Osteoblast (primary cell): ENCODE results near the gene VRK3. TPM values are rescaled to one million over a fixed set of nuclear protein-coding genes. Genes with fewer than 3 reads are reported as not detected.

Source experiments
- DNase-seq: peaks from one replicate; pipeline ENCODE4 v3.0.0; 2011; ENCODE audit warnings: low spot score, mixed read lengths; ENCODE audit not compliant: insufficient read length; ENCODE audit errors: missing footprints
- H2AFZ ChIP-seq: 2 replicates; pipeline ENCODE4 v1.6.0; 2011; ENCODE audit warnings: mild to moderate bottlenecking, low read length
- H3K27ac ChIP-seq: 2 replicates; pipeline ENCODE4 v1.5.1; 2011; ENCODE audit warnings: mild to moderate bottlenecking, low read depth, low read length, moderate library complexity
- H3K27me3 ChIP-seq: 2 replicates; pipeline ENCODE4 v1.6.0; 2012; ENCODE audit warnings: mild to moderate bottlenecking, control low read depth, inconsistent platforms, low read length, moderate library complexity; ENCODE audit not compliant: insufficient read depth
- H3K36me3 ChIP-seq: 2 replicates; pipeline ENCODE4 v1.5.1; 2011; ENCODE audit warnings: mild to moderate bottlenecking, low read length, control low read depth, moderate library complexity; ENCODE audit not compliant: insufficient read depth
- H3K4me1 ChIP-seq: 2 replicates; pipeline ENCODE4 v1.5.1; 2011; ENCODE audit warnings: mild to moderate bottlenecking, low read length, control low read depth, moderate library complexity; ENCODE audit not compliant: insufficient read depth
- H3K4me2 ChIP-seq: 2 replicates; pipeline ENCODE4 v1.6.0; 2011; ENCODE audit warnings: mild to moderate bottlenecking, low read length; ENCODE audit not compliant: insufficient read depth
- H3K4me3 ChIP-seq: fragments of 200-600 bp; sonication (generic); 3 replicates; pipeline ENCODE4 v1.5.1; 2012; ENCODE audit warnings: mild to moderate bottlenecking, low read length, inconsistent platforms; ENCODE audit not compliant: insufficient read depth
- H3K79me2 ChIP-seq: 2 replicates; pipeline ENCODE4 v1.6.0; 2012; ENCODE audit warnings: mild to moderate bottlenecking, low read length, control low read depth, inconsistent platforms; ENCODE audit not compliant: insufficient read depth
- H3K9me3 ChIP-seq: 2 replicates; pipeline ENCODE4 v1.5.1; 2011; ENCODE audit warnings: low read depth, low read length, control low read depth
- H4K20me1 ChIP-seq: 2 replicates; pipeline ENCODE4 v1.6.0; 2012; ENCODE audit warnings: mild to moderate bottlenecking, low read length, control low read depth; ENCODE audit not compliant: insufficient read depth
- CTCF ChIP-seq: IDR thresholded peaks from 2 replicates; pipeline ENCODE4 v1.5.1; 2011; ENCODE audit warnings: mild to moderate bottlenecking, low read depth, low read length, moderate library complexity; ENCODE audit errors: extremely low read depth
- total RNA-seq: library from RNA; depleted of rRNA; stranded (reverse); fragments of >200 nt; gene quantifications from 2 replicates; pipeline ENCODE4 v1.2.3, GENCODE V29; 2012

The VRK3 gene
- total RNA-seq, 1 donor = 24.2 TPM

DNA sequence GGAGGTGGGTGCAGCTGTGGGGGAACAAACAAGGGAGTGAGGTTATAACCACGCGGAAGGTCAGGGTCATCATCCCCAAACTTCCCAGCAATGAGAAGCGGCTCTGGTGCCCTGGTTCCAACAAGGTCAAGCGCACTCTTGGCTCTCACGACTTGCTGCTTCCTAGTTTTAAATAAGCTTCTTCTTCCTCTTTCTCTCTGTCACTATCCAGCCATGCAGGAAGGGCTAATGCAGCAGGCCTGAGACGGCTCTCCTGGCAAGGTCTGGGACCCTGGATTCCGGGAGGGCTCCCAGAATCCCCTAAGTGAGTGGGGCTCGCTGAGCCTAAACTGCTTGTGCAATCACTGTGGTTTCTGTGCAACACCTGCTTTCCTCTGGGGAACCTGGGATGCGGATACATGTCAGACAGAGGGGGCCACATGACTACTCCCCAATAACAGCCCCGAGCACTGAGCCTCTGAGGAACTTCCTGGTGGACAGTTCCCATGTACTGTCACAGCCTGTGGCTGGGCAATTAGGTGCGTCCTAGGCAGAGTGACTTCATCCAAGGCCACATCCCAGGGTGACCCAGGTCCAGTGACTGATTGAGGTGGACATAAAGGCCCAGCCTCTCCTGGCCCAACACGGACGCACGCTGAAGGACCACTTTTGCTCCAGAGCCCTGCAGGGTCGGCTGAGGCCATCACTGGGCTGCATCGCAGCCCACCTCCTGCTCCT is 24.2 kb downstream of the VRK3 start:
- Histone ChIP-seq H3K36me3 (peaks cover 56% of the 10 kb centered on the region), H2AFZ (no peak overlapping the region), H3K9me3 (no peaks in the 10 kb centered on the region), H3K27ac (no peak overlapping the region), H3K79me2 (peaks cover 2% of the 10 kb centered on the region), H3K27me3 (no peaks in the 10 kb centered on the region), H3K4me3 (no peak overlapping the region), H3K4me1 (peaks cover 11% of the 10 kb centered on the region), H3K4me2 (no peak overlapping the region), H4K20me1 (peaks cover 49% of the 10 kb centered on the region)
- TF ChIP-seq CTCF = no peak
- DNase-seq = no peak

DNA sequence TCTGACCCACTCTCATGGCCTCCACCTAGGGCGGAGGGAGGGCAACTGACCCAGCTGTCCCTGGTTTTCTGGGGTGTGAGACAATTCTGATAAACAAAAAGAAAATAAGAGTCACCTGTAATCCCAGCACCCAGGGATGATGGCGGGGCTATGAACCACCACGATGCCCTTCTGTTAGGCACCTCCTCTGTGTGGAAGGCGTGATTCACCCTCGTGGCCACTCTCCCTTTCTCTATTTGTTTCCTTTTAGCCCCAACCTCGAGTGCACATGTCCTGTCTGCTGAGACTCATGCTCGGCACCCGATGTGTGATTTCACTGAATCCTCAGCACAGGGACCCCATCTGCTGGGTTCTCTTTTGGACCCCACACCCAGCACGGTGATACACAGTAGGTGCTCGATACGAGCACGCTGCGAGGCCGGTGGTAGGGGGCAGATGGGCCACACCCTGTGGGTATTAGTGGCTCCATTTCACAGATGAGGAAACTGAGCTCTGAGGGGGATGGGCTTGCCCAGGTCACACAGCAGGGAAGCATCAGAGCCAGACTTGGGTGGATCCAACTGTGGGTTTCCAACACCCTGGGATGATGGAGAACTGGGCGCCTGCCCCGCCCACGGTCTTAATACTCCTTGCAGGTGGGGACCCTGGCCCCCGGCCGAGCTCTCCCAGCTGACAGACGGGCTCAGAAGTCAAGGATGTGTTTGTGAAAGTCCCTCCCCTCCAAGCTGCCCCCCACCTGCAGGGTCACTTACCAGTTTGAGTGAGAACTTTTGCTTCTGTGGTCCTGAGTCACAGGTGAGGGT is 24.9 kb downstream of the VRK3 start:
- Histone ChIP-seq H3K4me1 (peaks cover 11% of the 10 kb centered on the region), H3K36me3 (peaks cover 50% of the 10 kb centered on the region), H2AFZ (no peak overlapping the region), H3K27me3 (no peaks in the 10 kb centered on the region), H3K79me2 (peaks cover 2% of the 10 kb centered on the region), H3K4me2 (no peak overlapping the region), H3K9me3 (no peaks in the 10 kb centered on the region), H4K20me1 (peaks cover 49% of the 10 kb centered on the region), H3K4me3 (no peak overlapping the region), H3K27ac (no peak overlapping the region)
- no peak for TF ChIP-seq CTCF
- no peak for DNase-seq

DNA sequence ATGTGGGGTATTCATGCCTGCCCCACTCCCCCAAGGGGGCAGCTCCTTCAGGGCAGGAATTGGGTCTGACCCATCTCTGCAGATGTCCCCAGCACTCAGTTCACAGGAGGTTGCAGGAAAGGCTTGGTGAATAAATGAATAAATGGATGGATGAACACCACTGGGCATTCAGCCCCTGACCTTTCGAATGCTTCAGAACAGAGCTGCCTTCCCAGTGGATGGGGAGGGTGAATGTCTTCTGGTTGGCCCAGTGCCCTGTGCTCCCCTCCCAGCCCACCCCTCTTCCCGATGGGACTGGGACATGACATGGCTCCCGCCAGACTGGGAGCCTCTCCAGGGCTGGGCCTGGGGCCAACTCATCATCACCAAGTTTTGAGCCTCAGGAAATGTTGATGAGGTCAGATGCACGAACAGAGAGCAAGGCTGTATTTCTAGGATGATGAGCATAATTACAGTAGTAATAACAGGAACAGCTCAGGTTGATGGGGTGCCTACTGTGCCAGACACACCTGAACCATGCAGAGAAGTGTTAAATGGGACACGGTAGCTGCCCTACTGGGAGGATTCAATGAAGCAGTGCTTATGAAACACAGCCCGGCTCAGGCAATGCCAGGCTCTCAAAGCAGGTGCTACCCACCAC is 25.7 kb downstream of the VRK3 start:
- DNase-seq = peak; percentile 91
- Histone ChIP-seq H3K4me2 (no peak overlapping the region), H3K9me3 (no peaks in the 10 kb centered on the region), H3K27me3 (no peaks in the 10 kb centered on the region), H3K79me2 (peaks cover 2% of the 10 kb centered on the region), H4K20me1 (peaks cover 49% of the 10 kb centered on the region), H3K27ac (no peak overlapping the region), H2AFZ (no peak overlapping the region), H3K4me3 (no peak overlapping the region), H3K36me3 (peaks cover 53% of the 10 kb centered on the region), H3K4me1 (peaks cover 11% of the 10 kb centered on the region)
- no peak for TF ChIP-seq CTCF

GRCh38 chr19:49997709-49998108 is 27.5 kb downstream of the VRK3 start:
- DNase-seq = peak; percentile 71
- no peak for TF ChIP-seq CTCF
- peaks cover 38% of the 10 kb centered on the region for H4K20me1 ChIP-seq
- no peak overlapping the region for H2AFZ ChIP-seq
- no peaks in the 10 kb centered on the region for H3K79me2 ChIP-seq
- H3K4me1 ChIP-seq = no peaks in the 10 kb centered on the region
- no peaks in the 10 kb centered on the region for H3K27me3 ChIP-seq
- peaks cover 56% of the 10 kb centered on the region for H3K36me3 ChIP-seq
- H3K9me3 ChIP-seq = no peaks in the 10 kb centered on the region
- no peak overlapping the region for H3K27ac ChIP-seq
- H3K4me3 ChIP-seq = no peak overlapping the region
- H3K4me2 ChIP-seq = no peak overlapping the region
